HepG2 (cell line): ENCODE measurements around the gene SRD5A1. TPM values are rescaled to one million over a fixed set of nuclear protein-coding genes. Genes with fewer than 3 reads are reported as not detected.
A peak's percentile ranks its signal among the peaks of the same experiment; 100 is the strongest.

ENCODE experiments used
- ATAC-seq: fragments of 200-7000 bp; cut with Tn5 transposase; 3 replicates; pipeline ENCODE4 v1.9.1; 2020; ENCODE audit warnings: mild to moderate bottlenecking, moderate library complexity
- BruUV-seq: library from RNA; stranded (reverse); fragments of 400-500 nt; replicated peaks from 2 replicates; lab custom pipeline; 2021; lab: Mats Ljungman, UMichigan
- CTCF ChIA-PET: fragments of 300-600 bp; formaldehyde crosslinking; extraction: SDS; loops from one replicate; lab custom pipeline; 2021; ENCODE audit warnings: low total read pairs, inconsistent platforms, low intra/inter-chr PET ratio; lab: Yijun Ruan, JAX
- POLR2A ChIA-PET: fragments of 350-600 bp; sonication (Branson Sonifier 250); formaldehyde crosslinking; loops from one replicate; lab custom pipeline; 2020; ENCODE audit warnings: antibody characterized with exemption, inconsistent platforms; lab: Yijun Ruan, JAX
- DNase-seq: peaks from one replicate; pipeline ENCODE4 v3.0.0-alpha.2; 2015; ENCODE audit warnings: low spot score
- FAIRE-seq: peaks from 3 replicates; lab custom pipeline; 2011; peaks lifted over from hg19 to GRCh38; lab: Jason Lieb, UNC
- H2AFZ ChIP-seq: one replicate; pipeline ENCODE4 v1.6.1; 2011; ENCODE audit warnings: low read length, inconsistent platforms
- H3K27ac ChIP-seq: fragments of 300-600 bp; 3 replicates; pipeline ENCODE4 v1.8.0; 2011; ENCODE audit warnings: mixed run types, mild to moderate bottlenecking, mixed read lengths, low read length, inconsistent platforms; ENCODE audit not compliant: insufficient read depth; ENCODE audit errors: extremely low read length
- H3K27me3 ChIP-seq, 2 experiments: fragments of 200-600 bp in 1 of 2; 2 replicates in 1 of 2; 3 replicates in 1 of 2; pipeline versions ENCODE4 v1.6.0 to v1.8.0; 2011; ENCODE audit warnings: low read length in 2 of 2, mild to moderate bottlenecking in 2 of 2, moderate library complexity in 2 of 2, inconsistent platforms in 1 of 2; ENCODE audit not compliant: insufficient read depth in 2 of 2, control insufficient read depth in 1 of 2
- H3K36me3 ChIP-seq, 2 experiments: fragments of 200-600 bp in 1 of 2; replicated peaks in 1 of 2; 2 replicates in 1 of 2; 3 replicates in 1 of 2; pipeline versions ENCODE4 v1.5.1 to v1.8.0; 2011; ENCODE audit warnings: low read length in 2 of 2, inconsistent platforms in 1 of 2; ENCODE audit not compliant: insufficient read depth in 2 of 2, control insufficient read depth in 1 of 2
- H3K4me1 ChIP-seq: 2 replicates; pipeline ENCODE4 v1.5.1; 2012; ENCODE audit warnings: low read length, inconsistent platforms; ENCODE audit not compliant: insufficient read depth
- H3K4me2 ChIP-seq: 2 replicates; pipeline ENCODE4 v1.6.0; 2011; ENCODE audit warnings: low read depth, low read length, inconsistent platforms
- H3K4me3 ChIP-seq, 3 experiments: fragments of 200-600 bp in 1 of 3; sonication (generic), shearing (Covaris generic) in 1 of 3; replicated peaks in 1 of 3; 2 replicates each; pipeline ENCODE4 v1.5.1; 2011 to 2016; ENCODE audit warnings: low read length in 3 of 3, inconsistent platforms in 2 of 3, low read depth in 2 of 3, mild to moderate bottlenecking in 2 of 3, control low read depth in 1 of 3, mixed read lengths in 1 of 3; ENCODE audit not compliant: insufficient read depth in 1 of 3
- H3K79me2 ChIP-seq: one replicate; pipeline ENCODE4 v1.6.1; 2011; ENCODE audit warnings: low read length, inconsistent platforms; ENCODE audit not compliant: insufficient read depth
- H3K9ac ChIP-seq: 2 replicates; pipeline ENCODE4 v1.6.0; 2011; ENCODE audit warnings: mild to moderate bottlenecking, low read depth, low read length, inconsistent platforms; ENCODE audit not compliant: insufficient read depth
- H3K9me3 ChIP-seq: 2 replicates; pipeline ENCODE4 v1.5.1; 2012; ENCODE audit warnings: mild to moderate bottlenecking, low read length
- H4K20me1 ChIP-seq: 2 replicates; pipeline ENCODE4 v1.6.0; 2011; ENCODE audit warnings: inconsistent platforms, mild to moderate bottlenecking, low read length, moderate library complexity; ENCODE audit not compliant: insufficient read depth
- CCAR2 ChIP-seq: fragments of 200-400 bp; formaldehyde crosslinking; optimal IDR thresholded peaks from 2 replicates; pipeline ENCODE3; 2018; ENCODE audit warnings: low read depth, mild to moderate bottlenecking, low read length, moderate library complexity
- CEBPB ChIP-seq: IDR thresholded peaks from 2 replicates; pipeline ENCODE4 v1.6.1; 2011; ENCODE audit warnings: low read depth, low read length, improper control_type of control experiment, borderline replicate concordance
- EEA1 ChIP-seq: sonication (generic); formaldehyde crosslinking; IDR thresholded peaks from 2 replicates; pipeline ENCODE4 v1.5.1; 2020; ENCODE audit warnings: mild to moderate bottlenecking, missing genetic modification reagents, borderline replicate concordance
- HOXD1 ChIP-seq: sonication (generic); formaldehyde crosslinking; IDR thresholded peaks from 2 replicates; pipeline ENCODE4 v1.5.0; 2020; ENCODE audit warnings: missing genetic modification reagents
- SATB2 ChIP-seq: sonication (generic); formaldehyde crosslinking; IDR thresholded peaks from 2 replicates; pipeline ENCODE4 v1.5.0; 2020; ENCODE audit warnings: missing genetic modification reagents
- SIX1 ChIP-seq: sonication (generic); formaldehyde crosslinking; IDR thresholded peaks from 2 replicates; pipeline ENCODE4 v1.4.0; 2020; ENCODE audit warnings: missing genetic modification reagents, borderline replicate concordance
- SMAD1 ChIP-seq: sonication (generic); formaldehyde crosslinking; IDR thresholded peaks from 2 replicates; pipeline ENCODE4 v1.4.0; 2020; ENCODE audit warnings: missing genetic modification reagents, low read depth, mild to moderate bottlenecking, borderline replicate concordance
- TGIF2 ChIP-seq: IDR thresholded peaks from 2 replicates; pipeline ENCODE4 v1.6.1; 2016; ENCODE audit warnings: control low read depth, missing compliant biosample characterization
- ZFAT ChIP-seq: sonication (generic); formaldehyde crosslinking; conservative IDR thresholded peaks from 2 replicates; pipeline ENCODE4 v1.8.1; 2023; ENCODE audit warnings: missing genetic modification reagents, inconsistent platforms
- ZMYM3 ChIP-seq: sonication (generic); formaldehyde crosslinking; IDR thresholded peaks from 2 replicates; pipeline ENCODE4 v1.5.1; 2020; ENCODE audit warnings: mild to moderate bottlenecking, missing genetic modification reagents
- ZNF7 ChIP-seq: IDR thresholded peaks from 2 replicates; pipeline ENCODE4 v1.6.1; 2016; ENCODE audit warnings: missing biosample characterization, missing genetic modification reagents
- ZSCAN22 ChIP-seq: sonication (generic); formaldehyde crosslinking; IDR thresholded peaks from 2 replicates; pipeline ENCODE4 v1.4.0; 2020; ENCODE audit warnings: mild to moderate bottlenecking, missing genetic modification reagents
- ZSCAN31 ChIP-seq: sonication (generic); formaldehyde crosslinking; IDR thresholded peaks from 2 replicates; pipeline ENCODE4 v1.5.0; 2020; ENCODE audit warnings: low read depth, mild to moderate bottlenecking, missing genetic modification reagents
- WGBS: methylation state at CpG from one replicate; pipeline ENCODE4 v1.1.6; 2017; ENCODE audit warnings: low lambda C conversion rate; 5-methylcytosine and 5-hydroxymethylcytosine counted together
- in situ Hi-C: cut with HindIII; loops from 2 replicates; pipeline ENCODE4 v1.10.0; 2017; ENCODE audit warnings: low pct_unique_long_range_greater_than_20kb; ENCODE audit not compliant: extremely low pct_ligation_motif_present
- intact Hi-C: fragments of 100-400 bp; cut with micrococcal nuclease; formaldehyde crosslinking; loops from one replicate; pipeline ENCODE4 v1.10.0; 2022; ENCODE audit not compliant: unreplicated experiment
- polyA plus RNA-seq, 8 experiments: library from polyadenylated mRNA; depleted of rRNA in 3 of 8; stranded (reverse) in 7 of 8; unstranded in 1 of 8; fragments of >200 nt; fragmentation: Illumina TruSeq in 4 of 8; extraction: Trizol in 4 of 8; gene quantifications; 2 replicates each; pipeline versions ENCODE4 v1.2.1 to v1.2.3, GENCODE V29; 2011 to 2016; ENCODE audit warnings: low read depth in 4 of 8, missing spikeins in 1 of 8, mixed read lengths in 1 of 8; ENCODE audit not compliant: insufficient read depth in 1 of 8
- total RNA-seq, 5 experiments: library from RNA; depleted of rRNA; stranded (reverse); fragments of >200 nt; fragmentation: Illumina TruSeq; extraction: Trizol; gene quantifications; 2 replicates each; pipeline ENCODE4 v1.2.3, GENCODE V29; 2016; ENCODE audit warnings: low read depth in 1 of 5
- TF ChIP-seq, protein P1 (sequence below): sonication (generic); formaldehyde crosslinking; IDR thresholded peaks from 2 replicates; pipeline ENCODE4 v1.4.0; 2020; ENCODE audit warnings: mild to moderate bottlenecking, missing genetic modification reagents

Gene SRD5A1
- total and polyA plus RNA-seq, 2 of the 13 experiments (the other 11 are each of a cell fraction or from before 2014, with no cell fraction given): 6.1 to 9.9 TPM

DNA sequence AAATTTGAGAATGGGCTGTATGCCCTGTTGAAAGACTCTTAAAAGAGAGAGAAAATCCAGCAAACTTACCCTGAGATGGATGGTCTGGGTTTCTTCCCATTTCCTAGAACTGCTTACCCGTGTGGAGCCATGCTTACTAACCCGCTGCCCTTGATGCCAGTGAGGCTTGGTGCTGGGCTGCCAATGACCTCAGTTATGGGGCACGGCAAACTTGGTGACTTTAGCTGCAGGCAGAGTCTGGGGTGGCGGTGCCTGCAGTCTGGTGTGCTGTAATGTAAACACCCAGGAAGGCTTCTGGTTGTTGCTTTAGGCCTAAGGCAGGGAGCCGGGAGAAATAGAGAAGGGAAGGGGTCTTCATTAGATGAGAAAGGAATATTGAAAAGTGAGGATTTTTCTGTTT is 72.7 kb downstream of the SRD5A1 start:
- H2AFZ ChIP-seq: no peak overlapping the region
- no peak overlapping the region for H3K9ac ChIP-seq

DNA sequence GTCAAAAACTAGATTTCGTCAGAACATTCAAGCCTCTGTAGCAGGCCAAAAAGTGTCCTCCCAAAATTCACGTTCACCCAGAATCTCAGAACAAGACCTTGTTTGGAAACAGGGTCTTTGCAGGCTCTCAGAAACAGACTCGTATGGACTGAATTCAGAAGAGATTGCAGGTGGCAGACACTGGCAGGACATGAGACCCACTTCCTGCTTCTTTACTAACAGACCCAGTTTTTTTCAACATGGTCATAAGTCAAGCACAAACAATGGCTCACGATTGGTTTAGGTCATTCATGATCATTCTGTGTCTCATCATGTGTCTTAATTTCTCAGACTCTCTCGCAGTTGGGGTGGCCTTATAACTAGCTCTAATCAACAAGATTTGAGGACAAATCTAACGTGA is 74.6 kb downstream of the SRD5A1 start:
- H2AFZ ChIP-seq: no peak overlapping the region
- 14% methylated on average over 6 of the region's 6 CpGs for whole genome bisulfite sequencing
- H3K27ac ChIP-seq: no peak overlapping the region
- H3K9me3 ChIP-seq: no peaks in the 10 kb centered on the region
- no peak overlapping the region for H3K9ac ChIP-seq
- intact Hi-C loops: no loop called here
- DNase-seq: no peak
- no peaks in the 10 kb centered on the region for H3K79me2 ChIP-seq
- peak overlapping the region; percentile 30; the same call in 1 of the 2 replicates for H3K4me2 ChIP-seq
- no peaks in the 10 kb centered on the region for H3K36me3 ChIP-seq
- ChIA-PET CTCF (no interaction called here), POLR2A (no interaction called here)
- ATAC-seq: no peak
- no peak overlapping the region for H3K4me3 ChIP-seq
- H3K27me3 ChIP-seq: peaks cover 0 to 28% of the 10 kb centered on the region in 2 experiments; a peak in 4 of 5 replicates
- no peaks in the 10 kb centered on the region for H4K20me1 ChIP-seq
- BruUV-seq: no TSS peak
- no peak for FAIRE-seq
- H3K4me1 ChIP-seq: peaks cover 28% of the 10 kb centered on the region
- in situ Hi-C loops: no loop called here
- TF ChIP-seq TGIF2 (CRISPR knock-in tag) (no peak), SIX1 (CRISPR knock-in tag) (no peak), EEA1 (CRISPR knock-in tag) (no peak), HOXD1 (CRISPR knock-in tag) (no peak), ZMYM3 (CRISPR knock-in tag) (no peak), CCAR2 (no peak), SMAD1 (CRISPR knock-in tag) (no peak), ZFAT (no peak), CEBPB (no peak)
- TF ChIP-seq, protein P1, sequence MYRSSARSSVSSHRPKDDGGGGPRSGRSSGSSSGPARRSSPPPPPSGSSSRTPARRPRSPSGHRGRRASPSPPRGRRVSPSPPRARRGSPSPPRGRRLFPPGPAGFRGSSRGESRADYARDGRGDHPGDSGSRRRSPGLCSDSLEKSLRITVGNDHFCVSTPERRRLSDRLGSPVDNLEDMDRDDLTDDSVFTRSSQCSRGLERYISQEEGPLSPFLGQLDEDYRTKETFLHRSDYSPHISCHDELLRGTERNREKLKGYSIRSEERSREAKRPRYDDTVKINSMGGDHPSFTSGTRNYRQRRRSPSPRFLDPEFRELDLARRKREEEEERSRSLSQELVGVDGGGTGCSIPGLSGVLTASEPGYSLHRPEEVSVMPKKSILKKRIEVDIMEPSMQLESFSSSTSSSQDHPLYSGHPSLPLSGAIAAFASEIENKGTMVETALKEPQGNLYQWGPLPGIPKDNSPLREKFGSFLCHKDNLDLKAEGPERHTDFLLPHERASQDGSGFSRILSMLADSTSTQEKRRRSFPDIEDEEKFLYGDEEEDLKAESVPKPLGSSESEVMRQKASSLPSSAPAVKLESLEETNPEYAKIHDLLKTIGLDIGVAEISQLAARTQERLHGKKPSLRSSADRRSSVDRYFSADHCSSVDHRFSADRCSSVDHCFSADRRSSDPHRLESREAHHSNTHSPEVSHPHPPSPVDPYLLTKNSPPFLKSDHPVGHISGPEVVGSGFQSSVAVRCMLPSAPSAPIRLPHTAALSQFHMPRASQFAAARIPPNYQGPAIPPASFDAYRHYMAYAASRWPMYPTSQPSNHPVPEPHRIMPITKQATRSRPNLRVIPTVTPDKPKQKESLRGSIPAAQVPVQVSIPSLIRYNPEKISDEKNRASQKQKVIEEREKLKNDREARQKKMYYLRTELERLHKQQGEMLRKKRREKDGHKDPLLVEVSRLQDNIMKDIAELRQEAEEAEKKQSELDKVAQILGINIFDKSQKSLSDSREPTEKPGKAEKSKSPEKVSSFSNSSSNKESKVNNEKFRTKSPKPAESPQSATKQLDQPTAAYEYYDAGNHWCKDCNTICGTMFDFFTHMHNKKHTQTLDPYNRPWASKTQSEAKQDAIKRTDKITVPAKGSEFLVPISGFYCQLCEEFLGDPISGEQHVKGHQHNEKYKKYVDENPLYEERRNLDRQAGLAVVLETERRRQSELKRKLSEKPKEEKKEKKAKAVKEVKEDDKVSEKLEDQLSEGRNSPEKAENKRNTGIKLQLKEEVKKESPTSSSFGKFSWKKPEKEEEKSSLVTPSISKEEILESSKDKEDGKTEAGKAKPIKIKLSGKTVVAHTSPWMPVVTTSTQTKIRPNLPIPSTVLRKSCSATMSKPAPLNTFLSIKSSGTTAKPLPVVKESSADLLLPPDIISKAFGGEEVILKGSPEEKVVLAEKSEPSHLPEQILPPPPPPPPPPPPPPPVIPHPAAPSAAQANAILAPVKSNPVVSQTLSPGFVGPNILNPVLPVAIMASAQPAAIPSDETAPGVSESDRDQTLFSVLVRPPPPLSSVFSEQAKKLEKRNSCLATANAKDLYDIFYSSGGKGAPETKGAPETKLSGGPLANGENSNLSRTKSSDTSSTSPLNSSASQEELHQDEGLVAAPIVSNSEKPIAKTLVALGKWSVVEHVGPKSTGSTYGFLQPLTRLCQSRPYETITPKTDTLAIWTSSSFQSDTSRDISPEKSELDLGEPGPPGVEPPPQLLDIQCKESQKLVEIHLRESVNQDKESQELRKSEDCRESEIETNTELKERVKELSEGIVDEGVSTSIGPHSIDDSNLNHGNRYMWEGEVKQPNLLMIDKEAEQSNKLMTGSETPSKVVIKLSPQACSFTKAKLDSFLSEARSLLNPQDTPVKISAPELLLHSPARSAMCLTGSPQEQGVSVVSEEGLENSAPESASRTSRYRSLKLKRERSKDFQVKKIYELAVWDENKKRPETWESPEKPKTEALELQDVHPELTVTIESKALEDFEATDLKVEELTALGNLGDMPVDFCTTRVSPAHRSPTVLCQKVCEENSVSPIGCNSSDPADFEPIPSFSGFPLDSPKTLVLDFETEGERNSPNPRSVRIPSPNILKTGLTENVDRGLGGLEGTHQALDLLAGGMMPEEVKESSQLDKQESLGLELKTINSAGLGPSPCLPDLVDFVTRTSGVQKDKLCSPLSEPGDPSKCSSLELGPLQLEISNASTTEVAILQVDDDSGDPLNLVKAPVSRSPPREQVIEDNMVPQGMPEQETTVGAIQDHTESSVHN (CRISPR knock-in tag): no peak

More for the DNA sequence above, 72.7 kb downstream of the SRD5A1 start:
- ATAC-seq (no peak), FAIRE-seq (no peak), DNase-seq (no peak)
- Histone ChIP-seq H3K27me3 (peaks cover 0 to 37% of the 10 kb centered on the region in 2 experiments; a peak in 4 of 5 replicates), H3K79me2 (no peaks in the 10 kb centered on the region), H3K36me3 (no peaks in the 10 kb centered on the region), H3K9me3 (no peaks in the 10 kb centered on the region), H3K4me3 (no peak overlapping the region), H3K4me1 (peaks cover 17% of the 10 kb centered on the region), H4K20me1 (no peaks in the 10 kb centered on the region), H3K27ac (no peak overlapping the region), H3K4me2 (no peak overlapping the region)
- CTCF ChIA-PET: no interaction called here
- POLR2A ChIA-PET: no interaction called here
- in situ Hi-C loops: no loop called here
- WGBS: 44% methylated on average over 5 of the region's 5 CpGs
- no peak for TF ChIP-seq ZSCAN22 (CRISPR knock-in tag)
- no peak for TF ChIP-seq SATB2 (CRISPR knock-in tag)
- TF ChIP-seq ZSCAN31: no peak
- no peak for TF ChIP-seq ZNF7 (CRISPR knock-in tag)
- BruUV-seq: no TSS peak
- intact Hi-C loops: no loop called here
